Peyer's patch (tissue), 4 donors: ENCODE measurements around the gene SCNN1B. TPM values are rescaled to one million over a fixed set of nuclear protein-coding genes. Genes with fewer than 3 reads are reported as not detected.

Source experiments
- DNase-seq, 3 donors: peaks; one replicate each; pipeline ENCODE4 v3.0.0-alpha.2; 2017 to 2019
- H3K27ac ChIP-seq, 4 donors: fragments of 200-600 bp; sonication (generic); one replicate each; pipeline ENCODE4 v1.5.1; 2016 to 2019
- H3K27me3 ChIP-seq, 2 donors: fragments of 200-600 bp; sonication (generic); one replicate each; pipeline ENCODE4 v1.5.1; 2019
- H3K36me3 ChIP-seq, 3 donors: fragments of 200-600 bp; sonication (generic); one replicate each; pipeline ENCODE4 v1.5.1; 2016 to 2019
- H3K4me1 ChIP-seq, 4 donors: fragments of 200-600 bp; sonication (generic); one replicate each; pipeline ENCODE4 v1.5.1; 2016 to 2019
- H3K4me3 ChIP-seq, 4 donors: fragments of 200-600 bp; sonication (generic); 1 replicate in 3 of 4; 2 replicates in 1 of 4; pipeline ENCODE4 v1.5.1; 2016 to 2019; ENCODE audit warnings: mild to moderate bottlenecking in 1 of 4
- H3K9me3 ChIP-seq, 4 donors: fragments of 200-600 bp; sonication (generic); one replicate each; pipeline ENCODE4 v1.5.1; 2016 to 2019; ENCODE audit warnings: mild to moderate bottlenecking in 1 of 4
- POLR2A ChIP-seq, 2 donors: fragments of 450-650 bp; IDR thresholded peaks; one replicate each; pipeline ENCODE4 v1.5.1; 2017; ENCODE audit warnings: antibody characterized with exemption in 2 of 2, mild to moderate bottlenecking in 2 of 2, moderate library complexity in 2 of 2
- total RNA-seq, 4 donors: library from RNA; depleted of rRNA; stranded (reverse); fragments of >200 nt; gene quantifications; one replicate each; pipeline ENCODE4 v1.1.0, GENCODE V29; 2016
- TF ChIP-seq, protein P1 (sequence below), 6 experiments: fragments of 450-650 bp in 4 of 6; fragments of 200-600 bp in 2 of 6; sonication (generic) in 1 of 6; IDR thresholded peaks; one replicate each; pipeline ENCODE4 v1.5.1; 2017 to 2019; ENCODE audit warnings: antibody characterized with exemption in 6 of 6, mild to moderate bottlenecking in 3 of 6, moderate library complexity in 1 of 6

SCNN1B gene
- total RNA-seq, 4 donors from 2014 or later = 4.3 to 9.6 (median 6.6) TPM; not detected in 1

DNA sequence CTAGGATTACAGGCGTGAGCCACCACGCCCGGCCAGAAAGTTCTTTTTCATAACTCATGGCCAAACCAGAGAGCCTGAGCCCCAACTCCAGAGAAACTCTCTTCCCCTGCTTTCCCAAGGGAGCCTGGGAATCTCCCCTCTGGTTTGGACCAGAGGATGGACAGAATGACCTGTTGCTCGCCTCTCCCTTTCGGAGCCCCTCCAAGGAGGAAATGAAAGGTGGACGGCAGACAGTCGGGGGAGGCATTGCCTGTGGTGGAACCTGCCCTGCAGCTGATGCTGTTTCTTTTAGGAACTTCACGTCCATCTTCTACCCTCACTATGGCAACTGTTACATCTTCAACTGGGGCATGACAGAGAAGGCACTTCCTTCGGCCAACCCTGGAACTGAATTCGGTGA, 65.5 kb downstream of the SCNN1B start:
- H3K4me1 ChIP-seq = no peaks in the 10 kb centered on the region
- H3K27me3 ChIP-seq = no peaks in the 10 kb centered on the region
- no peak for DNase-seq
- H3K4me3 ChIP-seq = no peak overlapping the region
- H3K36me3 ChIP-seq = no peaks in the 10 kb centered on the region
- no peak for TF ChIP-seq POLR2A (IDR thresholded peaks at IDR 0.05)
- TF ChIP-seq, protein P1, sequence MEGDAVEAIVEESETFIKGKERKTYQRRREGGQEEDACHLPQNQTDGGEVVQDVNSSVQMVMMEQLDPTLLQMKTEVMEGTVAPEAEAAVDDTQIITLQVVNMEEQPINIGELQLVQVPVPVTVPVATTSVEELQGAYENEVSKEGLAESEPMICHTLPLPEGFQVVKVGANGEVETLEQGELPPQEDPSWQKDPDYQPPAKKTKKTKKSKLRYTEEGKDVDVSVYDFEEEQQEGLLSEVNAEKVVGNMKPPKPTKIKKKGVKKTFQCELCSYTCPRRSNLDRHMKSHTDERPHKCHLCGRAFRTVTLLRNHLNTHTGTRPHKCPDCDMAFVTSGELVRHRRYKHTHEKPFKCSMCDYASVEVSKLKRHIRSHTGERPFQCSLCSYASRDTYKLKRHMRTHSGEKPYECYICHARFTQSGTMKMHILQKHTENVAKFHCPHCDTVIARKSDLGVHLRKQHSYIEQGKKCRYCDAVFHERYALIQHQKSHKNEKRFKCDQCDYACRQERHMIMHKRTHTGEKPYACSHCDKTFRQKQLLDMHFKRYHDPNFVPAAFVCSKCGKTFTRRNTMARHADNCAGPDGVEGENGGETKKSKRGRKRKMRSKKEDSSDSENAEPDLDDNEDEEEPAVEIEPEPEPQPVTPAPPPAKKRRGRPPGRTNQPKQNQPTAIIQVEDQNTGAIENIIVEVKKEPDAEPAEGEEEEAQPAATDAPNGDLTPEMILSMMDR (IDR thresholded peaks at IDR 0.05) = no peak
- H3K9me3 ChIP-seq = no peaks in the 10 kb centered on the region
- no peak overlapping the region for H3K27ac ChIP-seq

- no peak overlapping the region for H3K4me3 ChIP-seq
- H3K27ac ChIP-seq = no peak overlapping the region
- no peaks in the 10 kb centered on the region for H3K4me1 ChIP-seq
- no peak for TF ChIP-seq POLR2A (IDR thresholded peaks at IDR 0.05)
- TF ChIP-seq, protein P1 (IDR thresholded peaks at IDR 0.05) = no peak
- no peaks in the 10 kb centered on the region for H3K27me3 ChIP-seq
- DNase-seq = no peak
- no peaks in the 10 kb centered on the region for H3K36me3 ChIP-seq
- no peaks in the 10 kb centered on the region for H3K9me3 ChIP-seq
Measured at GRCh38 chr16:23367988-23368387, 65.9 kb downstream of the SCNN1B start.

DNA sequence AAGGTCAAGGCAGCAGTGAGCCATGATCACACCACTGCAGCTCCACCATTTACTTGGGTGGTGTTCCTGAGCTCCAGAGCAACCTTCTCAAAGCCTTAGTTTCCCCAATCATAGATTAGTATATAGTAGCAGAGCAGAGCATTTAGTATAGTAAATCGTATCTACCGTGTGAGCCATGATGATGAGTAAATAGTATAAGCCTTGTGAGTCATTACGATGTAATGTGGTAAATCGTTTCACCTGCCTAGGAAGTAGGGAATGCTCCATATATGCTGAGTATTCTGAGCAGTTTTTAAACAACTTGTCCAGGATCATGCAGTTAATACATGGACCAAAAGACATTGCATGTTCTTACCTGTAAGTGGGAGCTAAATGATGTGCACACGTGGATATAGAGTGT, 66.4 kb downstream of the SCNN1B start:
- no peak overlapping the region for H3K4me3 ChIP-seq
- H3K36me3 ChIP-seq = no peaks in the 10 kb centered on the region
- no peak for DNase-seq
- TF ChIP-seq, protein P1 (IDR thresholded peaks at IDR 0.05) = no peak
- no peak for TF ChIP-seq POLR2A (IDR thresholded peaks at IDR 0.05)
- no peaks in the 10 kb centered on the region for H3K27me3 ChIP-seq
- no peaks in the 10 kb centered on the region for H3K4me1 ChIP-seq
- no peaks in the 10 kb centered on the region for H3K9me3 ChIP-seq
- no peak overlapping the region for H3K27ac ChIP-seq

DNA sequence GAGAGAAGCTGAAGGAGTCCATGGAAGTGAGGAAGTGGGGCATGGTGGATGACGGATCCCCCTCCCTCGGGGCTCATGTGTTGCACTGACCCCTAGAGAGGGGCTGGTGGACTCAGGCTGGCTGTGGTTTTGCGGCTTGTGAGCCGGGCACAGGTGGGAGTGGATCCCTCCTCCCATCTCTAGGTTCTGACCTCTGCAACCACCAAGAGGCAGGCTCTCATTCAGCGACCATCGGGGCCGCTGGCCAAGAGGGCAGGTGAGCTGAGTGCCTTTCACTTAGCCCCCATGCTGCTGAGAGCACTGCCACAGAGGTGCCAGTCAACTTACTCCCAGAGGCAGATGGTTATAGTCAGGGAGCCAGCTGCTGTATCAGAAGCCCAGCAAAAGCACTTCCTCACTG, 67.3 kb downstream of the SCNN1B start:
- H3K27me3 ChIP-seq = no peaks in the 10 kb centered on the region
- H3K4me3 ChIP-seq = no peak overlapping the region
- no peaks in the 10 kb centered on the region for H3K9me3 ChIP-seq
- DNase-seq = no peak
- no peaks in the 10 kb centered on the region for H3K36me3 ChIP-seq
- TF ChIP-seq POLR2A (IDR thresholded peaks at IDR 0.05) = no peak
- TF ChIP-seq, protein P1 (IDR thresholded peaks at IDR 0.05) = no peak
- H3K27ac ChIP-seq = no peak overlapping the region
- no peaks in the 10 kb centered on the region for H3K4me1 ChIP-seq

DNA sequence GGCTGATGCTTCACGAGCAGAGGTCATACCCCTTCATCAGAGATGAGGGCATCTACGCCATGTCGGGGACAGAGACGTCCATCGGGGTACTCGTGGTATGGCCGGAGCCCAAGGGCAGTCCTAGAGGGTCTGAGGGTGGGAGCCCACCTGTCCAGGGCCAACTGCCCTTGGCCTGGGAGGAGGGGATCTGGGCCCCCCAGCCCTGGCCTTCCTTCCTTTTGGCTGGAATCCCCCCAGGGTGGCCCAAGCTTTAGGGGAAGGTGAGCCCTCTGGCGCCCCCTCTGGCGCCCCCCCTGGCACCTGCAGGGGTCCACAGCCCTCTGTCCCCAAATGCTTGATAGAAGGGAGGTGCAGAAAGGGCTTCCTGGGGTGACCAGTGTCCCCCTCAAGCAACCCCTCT, 69.3 kb downstream of the SCNN1B start:
- H3K4me1 ChIP-seq = no peaks in the 10 kb centered on the region
- H3K9me3 ChIP-seq = no peaks in the 10 kb centered on the region
- TF ChIP-seq POLR2A (IDR thresholded peaks at IDR 0.05) = no peak
- TF ChIP-seq, protein P1 (IDR thresholded peaks at IDR 0.05) = no peak
- no peak overlapping the region for H3K4me3 ChIP-seq
- DNase-seq = no peak
- no peaks in the 10 kb centered on the region for H3K27me3 ChIP-seq
- no peaks in the 10 kb centered on the region for H3K36me3 ChIP-seq
- H3K27ac ChIP-seq = no peak overlapping the region
